ENCODE data around the gene FTO.
"Not testable (repeated sequence)": the region's sequence is repeated elsewhere in the genome, so short reads cannot be mapped to it uniquely, and the experiment has no call there.

Gene FTO

GRCh38 chr16:53832896-53833544, 129.1 kb downstream of the FTO start:
- no peak for DNase-seq

- no peak for DNase-seq
Measured at GRCh38 chr16:53836142-53836541, 132.2 kb downstream of the FTO start.

DNA sequence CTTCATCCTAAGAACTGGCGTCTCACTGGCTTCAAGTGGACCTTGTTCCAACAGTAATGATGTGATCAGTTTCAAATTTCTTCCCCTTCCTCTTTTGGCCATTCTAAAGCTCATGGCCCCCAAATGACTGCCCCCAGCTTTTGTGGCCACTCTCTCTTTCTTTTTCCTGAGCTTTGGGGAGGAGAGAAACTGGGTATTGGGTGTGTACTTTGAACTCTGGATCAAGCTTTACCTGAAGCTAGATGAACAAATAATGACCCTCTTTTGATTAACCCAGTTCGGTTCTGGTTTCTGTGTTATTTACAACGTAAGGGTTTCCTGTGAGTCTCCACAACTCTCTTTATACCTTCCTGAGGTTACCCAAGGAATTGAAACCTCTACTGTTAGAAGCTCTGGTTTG, 132.7 kb downstream of the FTO start:
- no peak for DNase-seq

- no peak for DNase-seq
Measured at GRCh38 chr16:53837426-53837825, 133.5 kb downstream of the FTO start.

DNA sequence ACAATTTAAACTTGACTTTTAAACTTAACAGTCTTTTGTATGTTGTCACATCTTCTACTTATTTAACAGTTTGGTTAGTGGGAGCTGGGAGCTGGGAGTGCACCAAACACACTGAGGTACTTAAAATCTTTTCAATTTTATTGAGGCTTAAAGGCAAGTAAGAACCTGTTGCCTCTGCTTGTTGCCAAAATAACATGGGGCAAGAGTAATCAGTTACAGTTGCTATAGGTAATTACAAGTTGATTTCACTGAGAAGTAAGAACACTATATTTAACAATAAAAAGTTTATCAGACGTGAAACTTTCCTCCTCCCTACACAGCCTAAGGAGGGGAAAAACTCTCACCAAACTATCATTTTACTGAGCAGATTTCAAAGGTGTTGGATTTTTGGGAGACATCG, 135.2 kb downstream of the FTO start:
- no peak for DNase-seq

DNA sequence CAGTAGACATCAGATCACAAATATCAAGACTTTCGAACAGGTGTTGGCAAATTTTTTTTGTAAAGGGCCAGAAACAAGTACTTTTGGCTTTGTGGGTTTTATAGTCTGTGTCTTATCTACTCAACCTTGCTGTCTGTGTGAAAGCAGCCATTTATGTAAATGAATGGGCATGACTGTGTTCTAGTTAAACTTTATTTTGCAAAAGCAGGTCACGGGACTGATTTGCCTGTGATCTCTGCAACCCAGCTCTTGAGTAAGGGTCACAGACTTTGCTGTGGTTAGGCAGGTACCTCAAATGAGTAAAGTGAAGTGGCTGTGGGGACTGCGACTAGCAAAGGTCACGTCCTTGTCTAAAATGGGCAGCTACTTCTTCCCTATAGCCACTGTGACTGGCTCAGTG, 136.5 kb downstream of the FTO start:
- DNase-seq = no peak

- no peak for DNase-seq
Measured at GRCh38 chr16:53841884-53842283, 137.9 kb downstream of the FTO start.

- no peak for DNase-seq
Measured at GRCh38 chr16:53843084-53843483, 139.1 kb downstream of the FTO start.

- DNase-seq = no peak
Measured at GRCh38 chr16:53844804-53845203, 140.8 kb downstream of the FTO start.

GRCh38 chr16:53846549-53846948, 142.6 kb downstream of the FTO start:
- DNase-seq = not testable (repeated sequence)

- DNase-seq = no peak
Measured at GRCh38 chr16:53846971-53847370, 143.0 kb downstream of the FTO start.

DNA sequence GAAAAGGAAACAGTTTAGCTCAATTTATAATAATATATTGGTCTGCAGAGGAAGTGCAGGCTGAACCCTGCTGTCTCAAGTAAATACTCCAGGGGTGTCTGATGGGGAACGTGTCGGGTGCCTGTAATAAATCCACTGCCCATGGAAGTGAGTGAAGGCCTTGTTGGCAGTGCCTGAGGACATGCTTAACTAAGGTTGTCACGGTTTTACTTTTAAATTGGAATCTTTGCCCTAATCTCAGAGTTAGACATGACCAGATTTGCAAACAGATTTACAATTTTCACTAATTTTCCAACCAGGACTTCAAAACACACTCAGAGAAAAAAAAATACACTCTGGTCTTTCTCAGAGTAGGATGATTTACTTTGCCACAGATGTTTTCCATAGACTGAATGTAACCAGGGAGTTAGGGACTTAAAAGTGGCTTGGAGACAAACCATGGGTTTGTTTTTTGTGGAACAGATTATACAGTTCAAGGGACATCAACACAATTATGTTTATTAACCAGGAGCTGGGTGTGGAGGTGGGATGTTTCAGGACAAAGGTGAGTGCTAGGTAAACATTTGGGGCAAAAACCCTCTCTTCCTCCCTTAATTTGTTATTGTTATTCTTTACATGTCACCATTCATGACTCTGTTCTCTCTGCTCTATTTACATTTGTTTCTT, 144.5 kb downstream of the FTO start:
- peak; percentile 1 for DNase-seq

DNA sequence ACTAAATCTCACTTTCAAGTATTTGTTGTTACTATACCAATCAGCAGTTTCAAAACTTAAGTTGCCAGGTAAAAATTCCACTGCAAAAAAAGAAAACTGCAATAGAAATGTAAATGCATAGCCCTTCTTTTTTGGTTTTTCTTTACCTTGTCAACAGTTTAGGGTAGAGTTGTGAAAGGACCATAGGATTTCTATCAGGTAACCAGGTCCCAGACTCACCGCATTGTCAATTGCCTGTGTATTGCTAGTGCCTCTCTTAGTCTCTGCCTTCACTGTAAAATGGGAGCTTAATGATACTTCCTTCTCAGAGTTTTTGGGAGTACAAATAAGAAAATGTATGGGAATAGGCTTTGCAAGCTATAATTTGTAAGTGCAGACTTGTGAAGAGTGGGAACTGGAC, 145.0 kb downstream of the FTO start:
- DNase-seq = no peak

- no peak for DNase-seq
Measured at GRCh38 chr16:53849585-53849984, 145.6 kb downstream of the FTO start.

GRCh38 chr16:53849994-53850393, 146.0 kb downstream of the FTO start:
- DNase-seq = no peak

GRCh38 chr16:53852678-53853077, 148.7 kb downstream of the FTO start:
- DNase-seq = no peak

- no peak for DNase-seq
Measured at GRCh38 chr16:53855056-53855455, 151.1 kb downstream of the FTO start.

- no peak for DNase-seq
Measured at GRCh38 chr16:53855511-53855910, 151.6 kb downstream of the FTO start.

GRCh38 chr16:53859995-53860540, 156.1 kb downstream of the FTO start:
- DNase-seq = no peak

DNA sequence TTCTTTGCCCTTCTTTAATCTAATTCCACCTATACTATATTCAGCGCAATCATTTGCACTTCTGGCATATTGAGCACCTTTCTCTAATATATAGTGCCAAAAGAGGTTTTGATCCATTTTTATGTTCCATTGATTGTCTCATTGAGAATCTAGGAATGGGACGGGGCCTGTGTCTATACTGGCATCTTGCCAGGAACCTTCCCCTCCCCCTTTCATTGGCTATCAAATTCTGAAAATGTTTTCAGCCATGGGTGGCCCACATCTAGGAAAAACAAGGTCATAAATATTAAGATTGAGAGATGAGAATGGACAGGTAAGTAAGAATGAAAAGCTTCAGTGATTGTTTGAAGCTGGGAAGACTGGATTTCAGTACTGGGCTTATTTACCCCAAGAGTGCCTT, 159.9 kb downstream of the FTO start:
- DNase-seq = no peak

- DNase-seq = no peak
Measured at GRCh38 chr16:53864819-53865493, 161.0 kb downstream of the FTO start.

- no peak for DNase-seq
Measured at GRCh38 chr16:53865494-53865863, 161.5 kb downstream of the FTO start.

GRCh38 chr16:53866520-53866919, 162.6 kb downstream of the FTO start:
- no peak for DNase-seq

DNA sequence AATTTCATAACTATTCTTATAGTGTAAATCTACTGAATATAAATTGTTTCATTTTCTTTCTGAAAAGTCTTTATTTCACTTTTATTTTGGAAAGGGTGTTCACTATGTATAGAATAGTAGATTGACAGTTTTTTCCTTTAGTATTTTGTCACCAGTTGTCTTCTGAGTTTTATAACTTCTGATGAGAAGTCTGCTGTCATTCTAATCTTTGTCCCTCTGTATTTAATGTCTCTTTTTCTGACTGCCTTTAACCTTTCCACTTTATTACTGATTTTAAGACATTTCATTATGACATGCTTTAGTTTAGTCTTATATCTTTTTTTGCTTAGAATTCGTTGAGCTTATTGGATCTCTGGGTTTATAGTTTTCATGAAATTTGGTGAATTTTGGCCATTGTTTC, 166.9 kb downstream of the FTO start:
- no peak for DNase-seq
